H9 (cell line): ENCODE measurements around the gene APRT. TPM values are rescaled to one million over a fixed set of nuclear protein-coding genes. Genes with fewer than 3 reads are reported as not detected.
A peak's percentile ranks its signal among the peaks of the same experiment; 100 is the strongest.

ENCODE experiments used
- DNase-seq: peaks from one replicate; pipeline ENCODE4 v3.0.0-alpha.2; 2017
- H2AFZ ChIP-seq: one replicate; pipeline ENCODE4 v1.6.1; 2013; ENCODE audit warnings: mild to moderate bottlenecking, low read length, control low read depth, moderate library complexity
- H2AK5ac ChIP-seq: 2 replicates; pipeline ENCODE4 v1.6.1; 2013; ENCODE audit warnings: low read length, control low read depth, mixed read lengths; ENCODE audit not compliant: insufficient read length
- H2BK120ac ChIP-seq: one replicate; pipeline ENCODE4 v1.6.1; 2013; ENCODE audit warnings: low read depth, mild to moderate bottlenecking, low read length, control low read depth, inconsistent platforms; ENCODE audit not compliant: poor library complexity, severe bottlenecking
- H2BK12ac ChIP-seq: 2 replicates; pipeline ENCODE4 v1.6.1; 2013; ENCODE audit warnings: low read length, control low read depth, mixed read lengths, low read depth; ENCODE audit not compliant: insufficient read length
- H2BK15ac ChIP-seq: 2 replicates; pipeline ENCODE4 v1.6.1; 2013; ENCODE audit warnings: low read depth, low read length, control low read depth
- H2BK20ac ChIP-seq: one replicate; pipeline ENCODE4 v1.6.1; 2013; ENCODE audit warnings: low read depth, mild to moderate bottlenecking, low read length, control low read depth, inconsistent platforms; ENCODE audit not compliant: poor library complexity, severe bottlenecking
- H2BK5ac ChIP-seq: 2 replicates; pipeline ENCODE4 v1.6.1; 2013; ENCODE audit warnings: low read length, control low read depth, mixed read lengths; ENCODE audit not compliant: insufficient read length
- H3K14ac ChIP-seq: 2 replicates; pipeline ENCODE4 v1.6.1; 2013; ENCODE audit warnings: low read length, control low read depth; ENCODE audit not compliant: insufficient read depth
- H3K18ac ChIP-seq: 2 replicates; pipeline ENCODE4 v1.6.1; 2013; ENCODE audit warnings: low read depth, mild to moderate bottlenecking, mixed read lengths, low read length, control low read depth; ENCODE audit not compliant: insufficient read length
- H3K23ac ChIP-seq: 2 replicates; pipeline ENCODE4 v1.6.1; 2013; ENCODE audit warnings: low read length, control low read depth, mixed read lengths, low read depth; ENCODE audit not compliant: insufficient read length
- H3K23me2 ChIP-seq: 2 replicates; pipeline ENCODE4 v1.6.1; 2013; ENCODE audit warnings: low read depth, mild to moderate bottlenecking, mixed read lengths, low read length, control low read depth; ENCODE audit not compliant: insufficient read length, poor library complexity, severe bottlenecking
- H3K27ac ChIP-seq: 2 replicates; pipeline ENCODE4 v1.5.1; 2013; ENCODE audit warnings: low read length, control low read depth, mixed read lengths, low read depth; ENCODE audit not compliant: insufficient read length
- H3K27me3 ChIP-seq: 2 replicates; pipeline ENCODE4 v1.6.1; 2013; ENCODE audit warnings: low read length, control low read depth, inconsistent platforms; ENCODE audit not compliant: insufficient read depth
- H3K4ac ChIP-seq: 2 replicates; pipeline ENCODE4 v1.6.1; 2013; ENCODE audit warnings: low read depth, mild to moderate bottlenecking, control low read depth, inconsistent platforms, low read length, moderate library complexity
- H3K4me1 ChIP-seq: 2 replicates; pipeline ENCODE4 v1.6.1; 2013; ENCODE audit warnings: low read length, control low read depth, inconsistent platforms; ENCODE audit not compliant: insufficient read depth
- H3K4me2 ChIP-seq: 2 replicates; pipeline ENCODE4 v1.6.1; 2013; ENCODE audit warnings: low read length, control low read depth, mixed read lengths; ENCODE audit not compliant: insufficient read length, insufficient read depth
- H3K56ac ChIP-seq: 2 replicates; pipeline ENCODE4 v1.6.1; 2013; ENCODE audit warnings: low read depth, mild to moderate bottlenecking, mixed read lengths, low read length, control low read depth; ENCODE audit not compliant: insufficient read length
- H3K79me1 ChIP-seq: 2 replicates; pipeline ENCODE4 v1.6.1; 2013; ENCODE audit warnings: low read depth, mild to moderate bottlenecking, moderate library complexity, low read length, control low read depth, inconsistent platforms; ENCODE audit not compliant: insufficient read depth, poor library complexity, severe bottlenecking
- H3K79me2 ChIP-seq: 2 replicates; pipeline ENCODE4 v1.6.1; 2013; ENCODE audit warnings: low read length, control low read depth, inconsistent platforms; ENCODE audit not compliant: insufficient read depth
- H3K9ac ChIP-seq: 2 replicates; pipeline ENCODE4 v1.6.1; 2013; ENCODE audit warnings: low read length, control low read depth, mixed read lengths; ENCODE audit not compliant: insufficient read length; ENCODE audit errors: extremely low read depth
- H3K9me3 ChIP-seq: one replicate; pipeline ENCODE4 v1.6.1; 2013; ENCODE audit warnings: low read depth, low read length, inconsistent platforms; ENCODE audit not compliant: control insufficient read depth
- H3T11ph ChIP-seq: one replicate; pipeline ENCODE4 v1.6.1; 2013; ENCODE audit warnings: mild to moderate bottlenecking, low read length, control low read depth, inconsistent platforms
- H4K20me1 ChIP-seq: one replicate; pipeline ENCODE4 v1.6.1; 2013; ENCODE audit not compliant: control insufficient read depth, insufficient read length, insufficient read depth
- H4K5ac ChIP-seq: 2 replicates; pipeline ENCODE4 v1.6.1; 2013; ENCODE audit warnings: low read depth, mild to moderate bottlenecking, mixed read lengths, low read length, control low read depth; ENCODE audit not compliant: insufficient read length
- H4K8ac ChIP-seq: replicated peaks from 2 replicates; pipeline ENCODE4 v1.6.1; 2013; ENCODE audit warnings: low read length, control low read depth, mixed read lengths, low read depth; ENCODE audit not compliant: insufficient read length
- H4K91ac ChIP-seq: 2 replicates; pipeline ENCODE4 v1.6.1; 2013; ENCODE audit warnings: low read depth, mild to moderate bottlenecking, moderate library complexity, mixed read lengths, low read length, control low read depth; ENCODE audit not compliant: insufficient read length
- H3K27ac Mint-ChIP-seq, 3 experiments: 2 replicates in 2 of 3; 3 replicates in 1 of 3; pipeline ENCODE4 v1.8.0; 2020 to 2021; ENCODE audit warnings: mixed read lengths in 3 of 3, mild to moderate bottlenecking in 1 of 3, moderate library complexity in 1 of 3
- H3K27me3 Mint-ChIP-seq: 2 replicates; pipeline ENCODE4 v1.8.0; 2021; ENCODE audit warnings: low read depth, mild to moderate bottlenecking, moderate library complexity, mixed read lengths
- H3K36me3 Mint-ChIP-seq, 3 experiments: 2 replicates in 2 of 3; 3 replicates in 1 of 3; pipeline ENCODE4 v1.8.0; 2020 to 2021; ENCODE audit warnings: low read depth in 3 of 3, mixed read lengths in 3 of 3; ENCODE audit not compliant: insufficient read depth in 1 of 3
- H3K4me1 Mint-ChIP-seq, 2 experiments: 2 replicates each; pipeline ENCODE4 v1.8.0; 2020; ENCODE audit warnings: mixed read lengths in 2 of 2
- H3K4me3 Mint-ChIP-seq, 2 experiments: 2 replicates in 1 of 2; 3 replicates in 1 of 2; pipeline ENCODE4 v1.8.0; 2020 to 2021; ENCODE audit warnings: mild to moderate bottlenecking in 2 of 2, mixed read lengths in 2 of 2, moderate library complexity in 1 of 2
- H3K9me3 Mint-ChIP-seq, 2 experiments: 2 replicates in 1 of 2; 3 replicates in 1 of 2; pipeline ENCODE4 v1.8.0; 2020; ENCODE audit warnings: mild to moderate bottlenecking in 2 of 2, mixed read lengths in 2 of 2, moderate library complexity in 1 of 2
- WGBS: extraction: QIAGEN DNeasy Blood & Tissue Kit; methylation state at CpG from one replicate; pipeline ENCODE4 v1.1.7; 2013; ENCODE audit warnings: missing lambda C conversion rate, low lambda C conversion rate, mixed read lengths; ENCODE audit not compliant: insufficient read length; ENCODE audit errors: extremely low coverage; 5-methylcytosine and 5-hydroxymethylcytosine counted together
- total RNA-seq: library from RNA; stranded (reverse); gene quantifications from 2 replicates; pipeline ENCODE4 v1.2.1, GENCODE V29; 2021
- TF ChIP-seq, protein P1 (sequence below): fragments of 200-600 bp; sonication (generic); conservative IDR thresholded peaks from 3 replicates; pipeline ENCODE4 v1.8.0; 2021; ENCODE audit warnings: antibody characterized with exemption, mild to moderate bottlenecking

APRT gene
- total RNA-seq, 1 experiment from 2014 or later: 246 TPM

DNA sequence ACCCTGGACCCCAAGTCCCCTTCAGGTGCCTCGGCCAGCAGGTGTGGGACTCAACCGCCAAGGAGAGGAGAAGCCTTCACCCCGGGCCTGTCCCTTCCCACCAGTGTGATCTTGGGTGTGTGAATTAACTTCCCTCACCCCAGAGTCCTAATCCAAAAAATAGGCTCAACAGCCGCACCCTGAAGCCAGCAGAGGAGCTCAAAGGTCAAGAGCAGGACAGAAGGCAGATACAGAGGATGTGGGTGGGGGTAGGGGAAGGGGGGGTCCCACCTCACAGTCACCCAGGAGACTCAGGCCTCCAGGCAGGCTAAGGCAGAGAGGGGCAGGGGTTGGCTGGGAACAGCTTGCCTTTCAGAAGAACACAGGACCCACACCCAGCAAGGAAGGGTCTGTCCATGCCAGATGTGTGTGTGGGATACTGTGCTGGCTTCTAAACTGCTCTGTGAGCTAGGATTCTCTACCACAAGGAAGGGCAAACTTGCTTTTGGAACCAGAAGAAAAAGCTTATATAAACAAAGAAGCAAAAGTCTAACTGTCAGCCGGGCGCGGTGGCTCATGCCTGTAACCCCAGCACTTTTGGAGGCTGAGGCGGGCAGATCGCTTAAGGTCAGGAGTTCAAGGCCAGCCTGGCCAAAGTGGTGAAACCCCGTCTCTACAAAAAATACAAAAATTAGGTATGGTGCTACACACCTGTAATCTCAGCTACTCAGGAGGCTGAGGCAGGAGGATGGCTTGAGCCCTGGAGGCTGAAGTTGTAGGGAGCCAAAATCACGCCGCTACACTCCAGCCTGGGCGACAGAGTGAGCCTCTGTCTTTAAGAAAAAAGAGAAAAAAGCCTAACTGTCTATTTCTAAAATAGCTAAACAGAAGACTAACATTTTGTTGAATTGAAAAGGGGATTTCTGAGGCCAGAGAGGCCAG is 31.3 kb downstream of the APRT start:
- H3K27ac ChIP-seq: no peak overlapping the region
- H3K23me2 ChIP-seq: peaks cover 10% of the 10 kb centered on the region
- Mint-ChIP-seq H3K27me3 (no peaks in the 10 kb centered on the region), H3K9me3 (no peaks in the 10 kb centered on the region), H3K36me3 (no peaks in the 10 kb centered on the region), H3K4me1 (peaks cover 31 to 41% of the 10 kb centered on the region in 2 experiments), H3K4me3 (no peak overlapping the region), H3K27ac (peak overlapping the region in 1 of 3 experiments; percentile 51; a peak in 1 of 7 replicates)
- H3K9me3 ChIP-seq: no peaks in the 10 kb centered on the region
- no peaks in the 10 kb centered on the region for H3K4me1 ChIP-seq
- H2BK12ac ChIP-seq: no peak overlapping the region
- TF ChIP-seq, protein P1, sequence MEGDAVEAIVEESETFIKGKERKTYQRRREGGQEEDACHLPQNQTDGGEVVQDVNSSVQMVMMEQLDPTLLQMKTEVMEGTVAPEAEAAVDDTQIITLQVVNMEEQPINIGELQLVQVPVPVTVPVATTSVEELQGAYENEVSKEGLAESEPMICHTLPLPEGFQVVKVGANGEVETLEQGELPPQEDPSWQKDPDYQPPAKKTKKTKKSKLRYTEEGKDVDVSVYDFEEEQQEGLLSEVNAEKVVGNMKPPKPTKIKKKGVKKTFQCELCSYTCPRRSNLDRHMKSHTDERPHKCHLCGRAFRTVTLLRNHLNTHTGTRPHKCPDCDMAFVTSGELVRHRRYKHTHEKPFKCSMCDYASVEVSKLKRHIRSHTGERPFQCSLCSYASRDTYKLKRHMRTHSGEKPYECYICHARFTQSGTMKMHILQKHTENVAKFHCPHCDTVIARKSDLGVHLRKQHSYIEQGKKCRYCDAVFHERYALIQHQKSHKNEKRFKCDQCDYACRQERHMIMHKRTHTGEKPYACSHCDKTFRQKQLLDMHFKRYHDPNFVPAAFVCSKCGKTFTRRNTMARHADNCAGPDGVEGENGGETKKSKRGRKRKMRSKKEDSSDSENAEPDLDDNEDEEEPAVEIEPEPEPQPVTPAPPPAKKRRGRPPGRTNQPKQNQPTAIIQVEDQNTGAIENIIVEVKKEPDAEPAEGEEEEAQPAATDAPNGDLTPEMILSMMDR: no peak
- no peak overlapping the region for H3T11ph ChIP-seq
- no peak overlapping the region for H2BK5ac ChIP-seq
- DNase-seq: no peak
- peaks cover 4% of the 10 kb centered on the region; the same call in 1 of the 2 replicates for H3K79me2 ChIP-seq
- no peak overlapping the region for H4K91ac ChIP-seq
- H3K14ac ChIP-seq: no peak overlapping the region
- no peak overlapping the region for H2BK120ac ChIP-seq
- H3K27me3 ChIP-seq: no peaks in the 10 kb centered on the region
- H3K9ac ChIP-seq: no peak overlapping the region
- H3K4me2 ChIP-seq: no peak overlapping the region
- H2AFZ ChIP-seq: no peak overlapping the region
- no peak overlapping the region for H4K8ac ChIP-seq
- peaks cover 2% of the 10 kb centered on the region for H4K20me1 ChIP-seq
- no peak overlapping the region for H3K23ac ChIP-seq
- no peak overlapping the region for H2BK20ac ChIP-seq
- H2AK5ac ChIP-seq: no peak overlapping the region
- no peak overlapping the region for H2BK15ac ChIP-seq
- H3K4ac ChIP-seq: no peak overlapping the region
- no CpG with 5 or more reads among the region's 13 CpGs for WGBS
- no peaks in the 10 kb centered on the region for H3K79me1 ChIP-seq
- H4K5ac ChIP-seq: no peak overlapping the region
- H3K18ac ChIP-seq: no peak overlapping the region
- H3K56ac ChIP-seq: no peak overlapping the region
